Activated naive CD8-positive, alpha-beta T cell (primary cell): Measurements from ENCODE around the gene CX3CR1.
"Not testable (repeated sequence)": the region's sequence is repeated elsewhere in the genome, so short reads cannot be mapped to it uniquely, and the experiment has no call there.

Experiments
- H3K27ac Mint-ChIP-seq: one replicate; pipeline ENCODE4 v1.8.0; 2021; ENCODE audit warnings: mixed read lengths
- H3K27me3 Mint-ChIP-seq: one replicate; pipeline ENCODE4 v1.8.0; 2021; ENCODE audit warnings: mixed read lengths
- H3K36me3 Mint-ChIP-seq: one replicate; pipeline ENCODE4 v1.8.0; 2021; ENCODE audit warnings: mixed read lengths
- H3K4me1 Mint-ChIP-seq: one replicate; pipeline ENCODE4 v1.8.0; 2021; ENCODE audit warnings: low read depth, mixed read lengths
- H3K4me3 Mint-ChIP-seq: one replicate; pipeline ENCODE4 v1.8.0; 2021; ENCODE audit warnings: mild to moderate bottlenecking, mixed read lengths
- H3K9me3 Mint-ChIP-seq: one replicate; pipeline ENCODE4 v1.8.0; 2021; ENCODE audit warnings: low read depth, mixed read lengths

Gene CX3CR1

DNA sequence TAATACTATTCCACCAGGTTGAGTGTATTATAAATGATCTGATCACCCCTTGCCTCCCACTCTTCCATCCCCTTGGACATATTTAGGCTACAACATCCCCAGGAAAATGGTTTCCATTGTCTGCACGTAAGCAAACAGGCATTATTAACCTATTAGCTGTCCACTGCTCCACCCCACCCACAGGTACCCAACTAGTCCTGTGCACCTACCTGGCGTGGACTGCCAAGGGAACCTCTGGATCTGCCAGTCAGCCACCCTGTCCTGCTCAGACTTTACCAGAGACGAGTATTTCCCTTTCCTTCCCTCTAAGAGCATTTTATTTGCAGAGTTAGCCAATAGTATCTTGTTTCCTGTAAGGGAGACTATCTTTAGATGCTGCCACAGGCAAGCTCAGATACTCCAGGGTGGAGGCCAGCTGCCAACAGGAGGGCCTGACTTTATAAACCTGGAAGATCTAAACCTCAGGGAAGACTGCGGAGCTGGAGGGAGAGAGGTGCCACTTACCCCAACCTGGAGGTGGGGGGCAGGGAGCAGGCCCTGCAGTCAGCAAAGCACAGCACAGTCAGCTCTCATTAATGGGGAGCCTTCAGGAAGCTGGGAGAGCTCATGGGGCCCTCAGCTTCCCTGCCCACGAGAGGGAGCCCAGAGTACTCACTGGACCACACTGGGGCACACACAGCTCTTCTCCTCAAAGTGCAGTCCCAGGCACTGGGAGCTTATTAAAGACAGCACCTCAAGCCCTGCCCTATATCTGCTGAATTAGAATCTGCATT lies at the start of gene CX3CR1:
TSS of gene CX3CR1 (minus strand) at position 292 of the 773 bp plus-strand sequence. CDS start 13,527 bp downstream, outside the sequence.
- no peak within 1 kb of the TSS for H3K27ac Mint-ChIP-seq
- peaks cover 1% of the 10 kb centered on the region for H3K27me3 Mint-ChIP-seq
- peaks cover 5% of the 10 kb centered on the region for H3K4me1 Mint-ChIP-seq
- no peaks in the 10 kb centered on the region for H3K9me3 Mint-ChIP-seq
- no peak within 1 kb of the TSS for H3K4me3 Mint-ChIP-seq
- H3K36me3 Mint-ChIP-seq: no peaks in the 10 kb centered on the region

DNA sequence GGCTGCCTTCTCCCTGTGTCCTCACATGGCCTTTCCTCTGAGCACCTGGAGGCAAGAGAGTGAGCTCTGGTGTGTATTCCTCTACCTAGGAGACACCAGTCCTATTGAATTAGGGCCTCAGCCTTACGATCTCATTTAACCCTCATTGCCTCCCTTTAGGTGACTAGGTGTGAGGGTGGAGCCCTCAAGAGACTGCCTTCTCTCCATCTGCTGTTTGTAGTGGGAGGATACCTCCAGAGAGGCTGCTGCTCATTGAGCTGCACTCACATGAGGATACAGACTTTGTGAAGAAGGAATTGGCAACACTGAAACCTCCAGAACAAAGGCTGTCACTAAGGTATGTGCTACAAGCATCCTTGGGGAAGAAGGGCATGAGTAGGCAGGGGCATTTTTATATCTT lies 49.7 kb upstream of the CX3CR1 start, which contains the start of gene CCR8:
TSS of gene CCR8 (plus strand) at position 217 of the 400 bp plus-strand sequence. CDS start 2,623 bp downstream, outside the sequence.
- H3K27ac Mint-ChIP-seq: peak within 1 kb of the TSS; percentile 64
- H3K27me3 Mint-ChIP-seq: no peaks in the 10 kb centered on the region
- H3K36me3 Mint-ChIP-seq: peaks cover 13% of the 10 kb centered on the region
- peaks cover 18% of the 10 kb centered on the region for H3K4me1 Mint-ChIP-seq
- no peaks in the 10 kb centered on the region for H3K9me3 Mint-ChIP-seq
- H3K4me3 Mint-ChIP-seq: peak within 1 kb of the TSS; percentile 72

- H3K27ac Mint-ChIP-seq: peak overlapping the region; percentile 64
- peaks cover 2% of the 10 kb centered on the region for H3K36me3 Mint-ChIP-seq
- H3K4me1 Mint-ChIP-seq: peaks cover 27% of the 10 kb centered on the region
- H3K4me3 Mint-ChIP-seq: peak overlapping the region; percentile 31
- no peaks in the 10 kb centered on the region for H3K27me3 Mint-ChIP-seq
- no peaks in the 10 kb centered on the region for H3K9me3 Mint-ChIP-seq
These were observed 48.0 kb upstream of the CX3CR1 start for GRCh38 chr3:39327746-39328349.

DNA sequence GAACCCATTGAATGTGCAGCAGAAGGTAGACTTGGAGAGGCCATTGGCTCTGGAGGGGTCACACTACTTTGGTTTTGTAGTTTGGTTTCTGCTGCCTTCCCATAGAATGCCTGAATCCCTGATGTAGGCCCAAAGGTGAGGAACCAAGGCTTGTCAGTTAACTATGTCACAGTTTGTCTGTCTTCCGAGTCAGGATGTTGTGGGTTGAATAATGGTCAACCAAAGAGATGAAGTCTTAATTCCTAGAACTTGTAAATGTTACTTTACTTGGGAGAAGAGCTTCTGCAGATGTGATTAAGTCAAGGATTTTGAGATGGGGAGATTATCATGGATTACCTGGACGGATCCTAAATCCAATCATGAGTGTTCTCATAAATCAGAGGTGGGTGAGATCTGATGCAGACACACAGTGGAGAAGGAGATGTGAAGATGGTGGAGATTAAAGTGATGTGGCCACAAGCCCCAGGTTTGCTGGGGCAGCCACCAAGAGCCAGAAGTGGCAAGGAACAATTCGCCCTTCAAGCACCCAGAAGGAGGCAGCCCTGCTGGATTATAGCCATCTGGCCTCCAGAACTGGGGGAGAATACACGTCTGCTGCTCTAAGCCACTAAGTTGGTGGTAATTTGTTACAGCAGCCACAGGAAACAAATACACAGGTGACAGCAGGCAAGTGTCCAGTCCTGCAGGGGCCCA lies 47.4 kb upstream of the CX3CR1 start:
- Mint-ChIP-seq H3K36me3 (peaks cover 2% of the 10 kb centered on the region), H3K4me1 (peaks cover 30% of the 10 kb centered on the region), H3K27ac (peak overlapping the region; percentile 12), H3K27me3 (no peaks in the 10 kb centered on the region), H3K4me3 (no peak overlapping the region), H3K9me3 (no peaks in the 10 kb centered on the region)

GRCh38 chr3:39325236-39325635 lies 45.4 kb upstream of the CX3CR1 start:
- no peak overlapping the region for H3K4me3 Mint-ChIP-seq
- H3K36me3 Mint-ChIP-seq: peaks cover 4% of the 10 kb centered on the region
- H3K4me1 Mint-ChIP-seq: peaks cover 36% of the 10 kb centered on the region
- H3K27me3 Mint-ChIP-seq: no peaks in the 10 kb centered on the region
- no peak overlapping the region for H3K27ac Mint-ChIP-seq
- H3K9me3 Mint-ChIP-seq: no peaks in the 10 kb centered on the region

DNA sequence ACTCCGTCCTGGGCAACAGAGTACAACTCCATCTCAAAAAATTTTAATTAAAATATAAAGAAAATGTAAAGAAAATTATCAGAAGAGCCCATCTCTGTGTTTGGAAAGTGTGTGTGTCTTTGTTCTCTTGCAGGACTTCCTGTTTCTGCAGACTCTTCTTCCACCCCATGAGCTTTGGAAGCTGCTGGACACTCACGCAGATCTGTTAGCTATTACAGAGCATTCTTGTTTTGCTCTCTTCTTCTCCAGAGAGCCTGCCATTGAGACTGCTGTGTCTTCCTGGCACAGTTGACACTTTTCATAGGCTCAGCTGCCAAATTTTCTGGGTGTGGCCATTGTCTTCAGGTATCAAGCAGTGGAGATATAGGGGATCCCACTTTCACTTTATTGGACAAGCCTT lies 43.7 kb upstream of the CX3CR1 start:
- H3K27ac Mint-ChIP-seq: no peak overlapping the region
- H3K4me3 Mint-ChIP-seq: no peak overlapping the region
- no peaks in the 10 kb centered on the region for H3K9me3 Mint-ChIP-seq
- no peaks in the 10 kb centered on the region for H3K27me3 Mint-ChIP-seq
- H3K36me3 Mint-ChIP-seq: peaks cover 4% of the 10 kb centered on the region
- H3K4me1 Mint-ChIP-seq: peaks cover 34% of the 10 kb centered on the region

DNA sequence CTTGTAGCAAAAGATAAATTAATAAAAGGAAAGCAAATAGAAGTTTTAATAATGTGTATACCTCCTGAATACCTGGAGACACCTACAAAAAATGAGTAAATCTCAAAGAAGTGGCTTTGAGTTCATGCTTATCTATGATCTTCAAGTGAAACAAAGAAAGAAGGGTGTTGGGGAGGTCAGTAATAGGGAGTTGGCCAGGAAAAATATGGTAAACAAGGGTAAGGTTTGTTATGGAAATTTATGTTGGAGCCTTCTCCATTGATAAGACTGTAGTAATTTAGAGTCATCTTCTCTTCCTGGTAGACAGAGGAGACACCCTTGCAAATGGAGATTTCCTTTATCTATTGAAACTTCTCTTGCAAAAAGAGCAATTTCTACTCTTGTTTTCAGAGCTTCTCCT lies 43.1 kb upstream of the CX3CR1 start:
- Mint-ChIP-seq H3K4me3 (no peak overlapping the region), H3K36me3 (peaks cover 4% of the 10 kb centered on the region), H3K9me3 (no peaks in the 10 kb centered on the region), H3K4me1 (peaks cover 31% of the 10 kb centered on the region), H3K27ac (no peak overlapping the region), H3K27me3 (no peaks in the 10 kb centered on the region)

DNA sequence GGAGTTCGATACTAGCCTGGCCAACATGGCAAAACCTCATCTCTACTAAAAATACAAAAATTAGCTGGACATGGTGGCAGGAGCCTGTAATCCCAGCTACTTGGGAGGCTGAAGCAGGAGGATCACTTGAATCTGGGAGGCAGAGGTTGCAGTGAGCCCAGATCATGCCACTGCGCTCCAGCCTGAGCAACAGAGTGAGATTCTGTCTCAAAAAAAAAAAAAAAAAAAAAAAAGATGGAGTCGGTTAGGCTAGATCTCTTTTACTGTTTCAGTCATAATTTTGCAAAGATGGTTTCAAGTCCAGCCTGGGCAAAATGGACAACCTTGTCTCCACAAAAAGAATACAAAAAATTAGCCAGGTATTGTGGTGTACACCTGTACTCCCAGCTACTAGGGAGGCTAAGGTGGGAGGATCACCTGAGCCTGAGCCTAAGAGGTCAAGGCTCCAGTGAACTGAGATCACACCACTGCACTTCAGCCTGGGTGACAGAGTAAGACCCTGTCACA lies 42.4 kb upstream of the CX3CR1 start:
- H3K9me3 Mint-ChIP-seq, H3K27ac Mint-ChIP-seq, H3K4me3 Mint-ChIP-seq, H3K36me3 Mint-ChIP-seq, H3K27me3 Mint-ChIP-seq: not testable (repeated sequence)
- H3K4me1 Mint-ChIP-seq: peaks cover 25% of the 10 kb centered on the region

DNA sequence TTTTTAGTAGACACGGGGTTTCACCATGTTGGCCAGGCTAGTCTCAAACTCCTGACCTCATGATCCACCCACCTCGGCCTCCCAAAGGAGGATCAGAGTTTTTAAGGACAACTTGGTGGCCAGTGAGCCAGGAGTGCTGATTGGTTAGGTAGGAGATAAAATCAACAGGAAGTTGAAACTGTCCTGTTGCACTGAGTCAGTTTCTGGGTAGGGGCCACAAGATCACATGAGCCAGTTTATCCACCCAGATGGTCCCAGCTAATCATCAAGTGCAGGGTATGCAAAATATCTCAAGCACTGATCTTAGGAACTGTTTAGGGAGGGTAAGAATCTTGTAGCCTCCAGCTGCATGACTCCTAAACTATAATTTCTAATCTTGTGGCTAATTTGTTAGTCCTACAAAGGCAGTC lies 41.7 kb upstream of the CX3CR1 start:
- H3K27ac Mint-ChIP-seq, H3K9me3 Mint-ChIP-seq, H3K36me3 Mint-ChIP-seq, H3K27me3 Mint-ChIP-seq, H3K4me3 Mint-ChIP-seq: not testable (repeated sequence)
- H3K4me1 Mint-ChIP-seq: peaks cover 22% of the 10 kb centered on the region

DNA sequence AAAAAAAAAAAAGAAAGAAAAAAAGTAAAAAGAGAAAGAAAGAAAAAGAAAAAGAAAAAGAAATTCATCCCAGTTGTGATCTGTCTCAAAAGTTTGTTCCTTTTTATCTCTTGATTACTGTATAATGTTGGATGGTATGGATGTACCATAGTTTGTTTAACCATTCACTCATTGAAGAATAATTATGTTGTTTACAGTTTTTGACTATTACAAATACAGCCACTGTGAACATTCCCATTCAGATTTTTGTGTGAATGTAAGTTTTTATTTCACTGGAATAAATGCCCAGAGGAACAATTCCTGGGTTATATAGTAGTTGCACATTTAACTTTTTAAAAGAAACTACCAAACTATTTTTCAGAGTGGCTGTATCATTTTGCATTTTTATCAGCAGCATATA lies 39.4 kb upstream of the CX3CR1 start:
- Mint-ChIP-seq H3K9me3 (peaks cover 8% of the 10 kb centered on the region), H3K4me1 (peaks cover 23% of the 10 kb centered on the region), H3K27ac (no peak overlapping the region), H3K36me3 (peaks cover 6% of the 10 kb centered on the region), H3K4me3 (no peak overlapping the region), H3K27me3 (no peaks in the 10 kb centered on the region)

DNA sequence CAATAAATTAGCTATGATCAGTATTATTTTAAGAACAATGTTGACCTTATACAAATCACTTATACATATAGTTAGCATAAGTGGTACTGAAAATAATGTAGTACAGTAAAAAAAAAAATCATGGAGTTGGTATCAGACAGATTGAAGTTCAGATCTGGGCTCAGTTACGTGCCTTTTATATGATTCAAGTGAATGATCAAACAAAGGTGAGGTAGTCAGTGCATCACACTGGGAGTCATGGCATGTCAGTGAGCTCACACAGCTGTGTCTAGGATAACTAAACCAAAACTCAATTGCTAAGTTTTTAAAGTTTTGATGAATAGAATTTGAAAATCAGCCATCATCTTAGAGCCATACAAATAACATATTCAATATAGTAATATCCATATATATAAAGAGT lies 38.5 kb upstream of the CX3CR1 start:
- no peak overlapping the region for H3K4me3 Mint-ChIP-seq
- H3K27me3 Mint-ChIP-seq: peaks cover 1% of the 10 kb centered on the region
- peaks cover 19% of the 10 kb centered on the region for H3K4me1 Mint-ChIP-seq
- peaks cover 11% of the 10 kb centered on the region for H3K9me3 Mint-ChIP-seq
- H3K27ac Mint-ChIP-seq: no peak overlapping the region
- peaks cover 8% of the 10 kb centered on the region for H3K36me3 Mint-ChIP-seq

- Mint-ChIP-seq H3K9me3 (peaks cover 11% of the 10 kb centered on the region), H3K4me3 (no peak overlapping the region), H3K27me3 (peaks cover 1% of the 10 kb centered on the region), H3K27ac (no peak overlapping the region), H3K36me3 (peaks cover 8% of the 10 kb centered on the region), H3K4me1 (peaks cover 12% of the 10 kb centered on the region)
These were observed 37.8 kb upstream of the CX3CR1 start for GRCh38 chr3:39317571-39318169.

DNA sequence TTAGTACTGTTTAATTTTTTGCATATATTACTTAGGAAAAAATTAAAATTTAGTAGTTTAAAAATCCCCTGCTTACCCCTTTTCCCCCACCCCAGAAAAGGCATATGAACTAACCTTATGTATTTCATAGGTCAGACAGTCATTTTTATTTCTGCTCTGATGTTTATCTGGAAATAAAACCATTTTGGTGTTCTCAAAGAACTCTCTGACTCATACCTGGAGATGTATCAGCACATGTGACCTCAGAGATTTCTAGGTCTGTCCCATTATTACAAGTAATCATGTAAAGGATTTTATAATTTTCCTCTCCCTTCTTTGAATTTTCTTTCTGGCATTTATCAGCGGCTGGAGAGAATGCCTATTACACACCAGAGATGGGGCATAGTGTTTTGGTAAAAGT lies 35.6 kb upstream of the CX3CR1 start:
- H3K4me1 Mint-ChIP-seq: peaks cover 3% of the 10 kb centered on the region
- peaks cover 11% of the 10 kb centered on the region for H3K36me3 Mint-ChIP-seq
- peaks cover 1% of the 10 kb centered on the region for H3K27me3 Mint-ChIP-seq
- H3K27ac Mint-ChIP-seq: no peak overlapping the region
- no peak overlapping the region for H3K4me3 Mint-ChIP-seq
- peaks cover 11% of the 10 kb centered on the region for H3K9me3 Mint-ChIP-seq

DNA sequence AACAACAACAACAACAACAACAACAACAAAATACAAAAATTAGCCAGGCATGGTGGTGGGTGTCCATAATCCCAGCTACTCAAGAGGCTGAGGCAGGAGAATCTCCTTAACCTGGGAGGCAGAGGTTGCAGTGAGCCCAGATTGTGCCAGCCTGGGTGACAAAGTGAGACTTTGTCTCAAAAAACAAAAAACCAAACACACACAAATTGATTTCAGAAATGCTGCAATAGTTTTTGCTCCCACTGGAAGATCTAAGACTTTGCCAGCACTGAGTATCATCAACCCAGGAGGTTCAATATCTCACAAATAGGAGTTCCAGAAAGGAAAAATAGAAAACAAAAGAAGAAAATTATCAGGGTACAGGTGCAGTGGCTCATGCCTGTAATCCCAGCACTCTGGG lies 33.5 kb upstream of the CX3CR1 start:
- H3K9me3 Mint-ChIP-seq: peaks cover 11% of the 10 kb centered on the region
- H3K27ac Mint-ChIP-seq: no peak overlapping the region
- no peak overlapping the region for H3K4me3 Mint-ChIP-seq
- peaks cover 11% of the 10 kb centered on the region for H3K36me3 Mint-ChIP-seq
- H3K27me3 Mint-ChIP-seq: peaks cover 1% of the 10 kb centered on the region
- H3K4me1 Mint-ChIP-seq: peaks cover 3% of the 10 kb centered on the region

- Mint-ChIP-seq H3K27me3 (no peaks in the 10 kb centered on the region), H3K36me3 (peaks cover 36% of the 10 kb centered on the region), H3K4me3 (no peak overlapping the region)
These were observed 22.3 kb upstream of the CX3CR1 start for GRCh38 chr3:39302178-39302577.

More at GRCh38 chr3:39302178-39302577, 22.3 kb upstream of the CX3CR1 start:
- no peaks in the 10 kb centered on the region for H3K4me1 Mint-ChIP-seq
- H3K27ac Mint-ChIP-seq: no peak overlapping the region
- H3K9me3 Mint-ChIP-seq: peaks cover 33% of the 10 kb centered on the region
